RWPE2 (cell line): ENCODE data around the gene NUDT22.

Experiments
- ATAC-seq: fragments of 200-7000 bp; cut with Tn5 transposase; 3 replicates; pipeline ENCODE4 v1.9.1; 2021; ENCODE audit warnings: low read depth
- DNase-seq: peaks from one replicate; pipeline ENCODE4 v3.0.0-alpha.2; 2020; ENCODE audit warnings: low spot score
- H3K27ac ChIP-seq: fragments of 450-650 bp; 2 replicates; pipeline ENCODE4 v1.5.1; 2017; ENCODE audit warnings: mild to moderate bottlenecking; ENCODE audit not compliant: poor library complexity, severe bottlenecking
- H3K27me3 ChIP-seq: fragments of 250-450 bp; sonication (Bioruptor Pico); 2 replicates; pipeline ENCODE4 v1.5.1; 2021; ENCODE audit warnings: mild to moderate bottlenecking, moderate library complexity; ENCODE audit not compliant: insufficient read depth, poor library complexity, severe bottlenecking
- H3K36me3 ChIP-seq: fragments of 250-450 bp; sonication (Bioruptor Pico); 2 replicates; pipeline ENCODE4 v1.5.1; 2020; ENCODE audit warnings: low read depth, mild to moderate bottlenecking, moderate library complexity
- H3K4me1 ChIP-seq: fragments of 250-450 bp; sonication (Bioruptor Pico); 2 replicates; pipeline ENCODE4 v1.5.1; 2021; ENCODE audit warnings: mild to moderate bottlenecking, moderate library complexity; ENCODE audit not compliant: insufficient read depth, poor library complexity, severe bottlenecking
- H3K4me3 ChIP-seq: fragments of 250-450 bp; sonication (Bioruptor Pico); 2 replicates; pipeline ENCODE4 v1.5.1; 2021; ENCODE audit warnings: mild to moderate bottlenecking, moderate library complexity; ENCODE audit not compliant: severe bottlenecking
- H3K9me3 ChIP-seq: fragments of 250-450 bp; sonication (Bioruptor Pico); 2 replicates; pipeline ENCODE4 v1.5.1; 2021; ENCODE audit warnings: mild to moderate bottlenecking, moderate library complexity; ENCODE audit not compliant: severe bottlenecking
- CTCF ChIP-seq: fragments of 450-650 bp; IDR thresholded peaks from one replicate; pipeline ENCODE4 v1.5.1; 2017; ENCODE audit warnings: mild to moderate bottlenecking, moderate library complexity; ENCODE audit not compliant: poor library complexity, severe bottlenecking

The NUDT22 gene

DNA sequence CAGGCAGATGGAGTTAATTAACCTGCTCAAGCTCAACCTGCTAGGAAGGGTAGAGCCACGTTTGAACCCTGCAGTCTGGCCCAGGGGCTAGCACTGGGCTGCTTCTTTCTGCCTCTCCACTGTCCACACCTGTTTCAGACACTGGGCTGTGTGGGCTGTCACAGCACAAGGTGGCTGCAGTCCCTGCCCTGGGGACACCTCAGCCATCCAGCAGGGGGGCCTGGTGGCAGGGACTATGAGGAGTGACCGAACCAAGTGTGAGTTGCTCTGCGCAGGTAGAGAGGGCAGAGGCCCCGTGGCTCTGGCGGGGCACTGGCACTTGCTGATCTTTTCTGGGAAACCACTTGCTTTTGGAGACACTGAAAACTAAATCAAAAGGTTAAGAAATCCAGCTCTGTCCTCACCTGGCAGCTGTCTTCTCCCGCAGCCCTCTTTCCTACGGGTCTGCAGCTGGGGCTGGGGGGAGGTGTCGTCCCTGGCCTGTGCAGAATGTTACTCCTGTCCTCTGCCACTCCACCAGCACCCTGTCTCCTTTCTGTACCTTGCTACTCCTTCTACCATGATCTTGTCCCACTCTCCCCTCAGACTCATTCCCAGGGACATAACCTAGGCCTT is 52.6 kb downstream of the NUDT22 start:
- peak overlapping the region; percentile 8 for H3K27ac ChIP-seq
- DNase-seq (no peak), ATAC-seq (no peak)
- no peak overlapping the region for H3K4me3 ChIP-seq
- H3K27me3 ChIP-seq = no peaks in the 10 kb centered on the region
- peaks cover 15% of the 10 kb centered on the region for H3K4me1 ChIP-seq
- peaks cover 46% of the 10 kb centered on the region for H3K36me3 ChIP-seq
- no peak for TF ChIP-seq CTCF
- H3K9me3 ChIP-seq = no peaks in the 10 kb centered on the region
